ENCODE data around the gene CHRNA5. TPM values are rescaled to one million over a fixed set of nuclear protein-coding genes. Genes with fewer than 3 reads are reported as not detected.

The CHRNA5 gene
- total RNA-seq, 1 donor from 2014 or later: 55.3 TPM

- no peak for TF ChIP-seq CTCF (IDR thresholded peaks at IDR 0.05; ENCODE audit: partially characterized antibody, unreplicated experiment)
- peaks cover 30% of the 10 kb centered on the region for H3K27me3 Mint-ChIP-seq (ENCODE audit: unreplicated experiment)
- H3K4me3 Mint-ChIP-seq (ENCODE audit: unreplicated experiment): peak overlapping the region; percentile 84
- H3K36me3 Mint-ChIP-seq (ENCODE audit: unreplicated experiment): peaks cover 5% of the 10 kb centered on the region
- peaks cover 25% of the 10 kb centered on the region for H3K4me1 Mint-ChIP-seq (ENCODE audit: low read depth, unreplicated experiment)
- DNase-seq: no peak
- H3K27ac Mint-ChIP-seq (ENCODE audit: unreplicated experiment): no peak overlapping the region
- peaks cover 22% of the 10 kb centered on the region for H3K9me3 Mint-ChIP-seq (ENCODE audit: unreplicated experiment)
Observed at GRCh38 chr15:78621810-78622402, 56.6 kb downstream of the CHRNA5 start.

GRCh38 chr15:78623786-78624497 lies 58.6 kb downstream of the CHRNA5 start:
- peaks cover 21% of the 10 kb centered on the region for H3K27me3 Mint-ChIP-seq (ENCODE audit: unreplicated experiment)
- H3K9me3 Mint-ChIP-seq (ENCODE audit: unreplicated experiment): peaks cover 13% of the 10 kb centered on the region
- TF ChIP-seq CTCF (IDR thresholded peaks at IDR 0.05; ENCODE audit: partially characterized antibody, unreplicated experiment): no peak
- peaks cover 15% of the 10 kb centered on the region for H3K4me1 Mint-ChIP-seq (ENCODE audit: low read depth, unreplicated experiment)
- peaks cover 9% of the 10 kb centered on the region for H3K36me3 Mint-ChIP-seq (ENCODE audit: unreplicated experiment)
- no peak overlapping the region for H3K4me3 Mint-ChIP-seq (ENCODE audit: unreplicated experiment)
- no peak overlapping the region for H3K27ac Mint-ChIP-seq (ENCODE audit: unreplicated experiment)
- DNase-seq: no peak

- DNase-seq: no peak
- Mint-ChIP-seq H3K4me1 (ENCODE audit: low read depth, unreplicated experiment) (peaks cover 15% of the 10 kb centered on the region), H3K27ac (ENCODE audit: unreplicated experiment) (no peak overlapping the region), H3K27me3 (ENCODE audit: unreplicated experiment) (peaks cover 21% of the 10 kb centered on the region), H3K36me3 (ENCODE audit: unreplicated experiment) (peaks cover 18% of the 10 kb centered on the region), H3K9me3 (ENCODE audit: unreplicated experiment) (peaks cover 10% of the 10 kb centered on the region), H3K4me3 (ENCODE audit: unreplicated experiment) (no peak overlapping the region)
- no peak for TF ChIP-seq CTCF (IDR thresholded peaks at IDR 0.05; ENCODE audit: partially characterized antibody, unreplicated experiment)
Observed at GRCh38 chr15:78624651-78625590, 59.6 kb downstream of the CHRNA5 start.

GRCh38 chr15:78625606-78626280 lies 60.4 kb downstream of the CHRNA5 start:
- no peak for DNase-seq
- H3K4me3 Mint-ChIP-seq (ENCODE audit: unreplicated experiment): no peak overlapping the region
- TF ChIP-seq CTCF (IDR thresholded peaks at IDR 0.05; ENCODE audit: partially characterized antibody, unreplicated experiment): no peak
- peaks cover 21% of the 10 kb centered on the region for H3K27me3 Mint-ChIP-seq (ENCODE audit: unreplicated experiment)
- H3K27ac Mint-ChIP-seq (ENCODE audit: unreplicated experiment): no peak overlapping the region
- peaks cover 19% of the 10 kb centered on the region for H3K36me3 Mint-ChIP-seq (ENCODE audit: unreplicated experiment)
- peaks cover 15% of the 10 kb centered on the region for H3K4me1 Mint-ChIP-seq (ENCODE audit: low read depth, unreplicated experiment)
- peaks cover 10% of the 10 kb centered on the region for H3K9me3 Mint-ChIP-seq (ENCODE audit: unreplicated experiment)
